GM12872 (cell line): ENCODE results near the gene FAM89A.

Experiments used
- TF ChIP-seq, protein P1 (sequence below): IDR thresholded peaks from 3 replicates; pipeline ENCODE4 v1.5.1; 2011; ENCODE audit warnings: low read depth, mild to moderate bottlenecking, low read length, moderate library complexity; ENCODE audit not compliant: insufficient read depth

The FAM89A gene

DNA sequence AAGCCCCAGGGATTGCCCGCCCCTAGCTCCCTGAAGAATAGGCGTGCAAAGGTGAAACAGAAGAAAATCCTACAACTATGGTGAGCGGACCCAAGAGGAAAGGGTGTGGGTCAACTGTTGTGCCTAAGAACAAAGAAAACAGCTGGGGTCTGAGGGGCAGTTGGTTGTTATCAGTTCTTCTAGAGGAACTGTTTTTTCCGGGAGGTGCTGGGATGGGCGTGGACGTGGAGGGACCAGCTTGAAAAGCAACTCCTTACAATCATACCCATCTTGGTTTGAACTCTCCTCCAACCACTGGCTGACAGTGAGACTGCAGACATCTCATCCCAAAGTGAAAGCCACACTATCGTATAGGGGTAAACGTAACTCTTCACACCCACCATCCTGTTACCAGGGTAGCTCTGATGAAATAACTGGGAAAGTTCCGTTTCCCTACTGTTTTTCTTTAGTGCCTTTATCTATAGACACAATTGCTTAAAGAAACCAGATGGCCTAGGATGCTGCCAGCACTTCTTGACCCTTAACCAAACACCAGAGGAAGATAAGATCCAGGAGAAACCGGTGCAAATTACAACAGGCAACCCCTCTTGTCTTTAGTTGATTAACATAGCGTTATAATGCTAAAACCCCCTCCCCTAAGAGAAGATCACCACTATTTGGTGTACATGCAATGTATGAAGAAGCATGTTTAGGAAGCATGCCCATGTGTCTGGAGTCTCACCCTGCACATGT lies 25.6 kb upstream of the FAM89A start:
- TF ChIP-seq, protein P1, sequence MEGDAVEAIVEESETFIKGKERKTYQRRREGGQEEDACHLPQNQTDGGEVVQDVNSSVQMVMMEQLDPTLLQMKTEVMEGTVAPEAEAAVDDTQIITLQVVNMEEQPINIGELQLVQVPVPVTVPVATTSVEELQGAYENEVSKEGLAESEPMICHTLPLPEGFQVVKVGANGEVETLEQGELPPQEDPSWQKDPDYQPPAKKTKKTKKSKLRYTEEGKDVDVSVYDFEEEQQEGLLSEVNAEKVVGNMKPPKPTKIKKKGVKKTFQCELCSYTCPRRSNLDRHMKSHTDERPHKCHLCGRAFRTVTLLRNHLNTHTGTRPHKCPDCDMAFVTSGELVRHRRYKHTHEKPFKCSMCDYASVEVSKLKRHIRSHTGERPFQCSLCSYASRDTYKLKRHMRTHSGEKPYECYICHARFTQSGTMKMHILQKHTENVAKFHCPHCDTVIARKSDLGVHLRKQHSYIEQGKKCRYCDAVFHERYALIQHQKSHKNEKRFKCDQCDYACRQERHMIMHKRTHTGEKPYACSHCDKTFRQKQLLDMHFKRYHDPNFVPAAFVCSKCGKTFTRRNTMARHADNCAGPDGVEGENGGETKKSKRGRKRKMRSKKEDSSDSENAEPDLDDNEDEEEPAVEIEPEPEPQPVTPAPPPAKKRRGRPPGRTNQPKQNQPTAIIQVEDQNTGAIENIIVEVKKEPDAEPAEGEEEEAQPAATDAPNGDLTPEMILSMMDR: no peak

DNA sequence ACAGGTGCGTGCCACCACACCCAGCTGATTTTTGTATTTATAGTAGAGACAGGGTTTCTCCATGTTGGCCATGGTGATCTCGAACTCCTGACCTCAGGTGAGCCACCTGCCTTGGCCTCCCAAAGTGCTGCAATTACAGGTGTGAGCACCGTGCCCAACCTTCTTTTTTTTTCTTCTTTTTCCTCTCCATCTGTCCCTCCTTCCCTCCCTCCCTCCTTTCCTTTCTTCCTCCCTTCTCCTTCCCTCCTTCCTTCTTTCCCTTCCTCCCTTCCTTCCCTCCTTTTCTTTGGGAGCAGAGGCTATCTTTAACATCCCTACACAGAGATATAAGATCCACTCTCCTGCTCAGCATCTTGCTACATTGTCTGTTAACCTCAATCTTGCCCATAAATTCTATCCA lies 24.4 kb upstream of the FAM89A start:
- TF ChIP-seq, protein P1: no peak

DNA sequence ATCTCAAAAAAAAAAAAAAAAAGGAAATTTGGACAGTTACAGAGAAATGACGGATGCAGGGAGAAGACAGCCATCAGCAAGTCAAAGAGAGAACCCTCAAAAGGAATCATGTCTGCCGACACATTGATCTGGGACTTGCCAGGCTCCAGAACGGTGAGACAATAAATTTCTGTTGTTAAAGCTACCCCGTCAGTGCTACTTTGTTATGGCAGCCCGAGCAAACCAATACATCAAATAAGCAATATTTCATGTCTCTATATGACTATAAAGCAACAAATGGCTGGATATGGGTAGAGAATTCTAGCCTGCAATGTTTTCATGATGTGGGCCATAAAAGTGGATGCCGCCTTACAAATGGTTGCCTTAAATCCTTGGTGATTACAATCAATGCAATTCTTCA lies 23.3 kb upstream of the FAM89A start:
- TF ChIP-seq, protein P1: no peak

DNA sequence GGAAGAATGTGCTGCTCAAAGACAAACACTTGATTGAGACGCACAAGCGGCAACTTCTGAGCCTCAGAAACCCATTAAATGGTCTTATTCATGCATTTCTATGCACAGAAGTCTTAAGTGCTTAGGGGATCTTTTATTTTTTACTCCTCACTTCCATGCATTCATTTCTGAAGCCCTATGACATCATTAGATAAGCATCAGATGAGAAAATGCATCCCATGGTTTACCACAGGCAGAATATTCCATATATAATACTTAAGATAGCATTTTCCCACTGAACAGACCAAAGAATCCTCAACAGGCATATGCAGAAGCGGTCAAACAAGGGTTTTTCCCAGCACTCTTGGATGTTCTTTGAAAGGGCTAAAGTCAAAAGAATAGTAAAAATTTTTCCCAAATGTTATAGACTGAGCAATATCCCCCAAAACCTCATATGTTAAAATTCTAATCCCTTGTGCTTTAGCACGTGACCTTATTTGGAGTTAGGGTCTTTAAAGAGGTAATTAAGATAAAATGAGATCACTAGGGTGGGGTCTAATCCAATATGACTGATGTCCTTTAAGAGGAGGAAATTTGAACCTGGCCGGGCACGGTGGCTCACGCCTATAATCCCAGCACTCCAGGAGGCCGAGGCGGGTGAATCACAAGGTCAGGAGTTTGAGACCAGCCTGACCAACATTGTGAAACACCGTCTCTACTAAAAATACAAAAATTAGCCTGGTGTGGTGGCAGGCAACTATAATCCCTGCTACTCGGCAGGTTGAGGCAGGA lies 22.6 kb upstream of the FAM89A start:
- TF ChIP-seq, protein P1: no peak

DNA sequence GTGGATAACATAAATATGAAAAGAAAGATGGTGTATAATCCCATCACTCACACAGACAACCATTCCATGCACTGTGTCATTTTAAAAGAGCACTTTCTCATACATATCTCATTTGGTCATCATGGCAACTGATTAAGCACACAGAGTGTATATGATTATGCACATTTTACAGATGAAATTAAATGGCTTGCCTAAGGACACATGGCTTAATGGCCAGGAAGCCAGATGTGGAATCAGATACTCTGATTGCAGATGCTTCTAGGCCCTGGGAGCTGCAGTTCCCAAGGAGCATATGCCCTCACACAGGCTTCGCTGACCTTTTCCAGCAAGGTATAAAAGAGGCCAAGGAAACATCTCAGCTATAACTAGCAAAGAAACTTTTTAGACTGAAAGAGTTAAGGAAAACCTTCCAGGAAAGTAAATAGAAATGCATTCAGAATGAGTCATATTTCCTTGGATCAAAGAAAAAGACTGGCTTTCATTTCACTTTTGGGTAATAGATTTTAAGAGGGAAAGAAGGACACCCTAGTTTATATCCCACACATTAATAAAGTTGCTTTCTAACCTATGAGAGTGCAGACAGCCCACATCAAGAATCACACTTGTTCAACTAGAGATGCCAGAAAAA lies 19.6 kb upstream of the FAM89A start:
- TF ChIP-seq, protein P1: no peak

DNA sequence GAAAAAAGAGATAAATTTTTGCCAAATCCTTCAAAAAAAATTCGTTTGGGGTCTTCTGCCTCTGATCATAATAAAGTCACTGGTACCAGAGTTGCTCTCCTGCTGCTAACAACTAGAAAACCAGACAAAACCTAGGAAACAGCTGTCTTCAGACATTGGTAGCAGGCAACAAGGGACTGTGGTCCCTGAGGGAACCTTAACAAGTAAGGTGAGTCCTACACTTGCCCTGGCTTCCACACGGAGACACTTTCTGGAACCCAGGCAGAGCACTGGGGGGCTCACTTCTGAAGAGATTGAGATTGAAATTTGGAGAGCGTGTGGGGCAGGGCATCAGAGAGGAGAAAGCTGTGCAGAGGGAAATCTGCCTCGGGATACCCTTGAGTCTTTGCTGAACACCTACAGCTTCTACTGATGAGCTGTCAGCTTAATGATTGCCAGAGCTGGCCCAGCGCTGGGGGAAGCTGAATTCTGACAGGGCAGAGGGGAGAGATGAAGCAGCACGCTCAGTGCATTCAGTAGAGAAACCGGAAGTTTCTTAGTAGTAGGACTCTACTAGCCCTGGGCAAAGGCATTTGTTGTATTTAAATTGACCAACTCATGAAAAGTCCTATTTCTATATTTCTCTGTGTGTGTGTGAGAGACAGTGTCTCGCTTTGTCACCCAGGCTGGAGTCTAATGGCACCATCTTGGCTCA lies 18.5 kb upstream of the FAM89A start:
- TF ChIP-seq, protein P1: no peak

DNA sequence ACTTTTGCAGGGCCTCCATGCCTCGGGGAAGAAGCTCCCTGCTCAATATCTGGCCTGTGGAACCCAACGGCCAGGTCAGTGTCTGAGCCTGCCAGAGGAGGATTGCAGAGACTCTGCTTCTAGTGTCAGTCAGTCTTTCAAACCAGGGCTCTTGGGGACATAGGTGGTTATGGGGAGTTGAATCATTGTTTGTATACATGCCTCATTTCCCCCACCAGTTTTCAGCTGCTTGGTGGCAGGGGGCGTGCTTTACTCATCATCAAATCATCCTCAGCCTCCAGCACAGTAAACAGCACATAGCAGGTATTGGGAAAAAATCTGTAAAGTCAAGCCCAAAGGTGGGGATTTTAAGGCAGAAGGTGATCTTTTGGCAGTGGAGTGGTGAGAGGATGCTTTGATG lies 17.4 kb upstream of the FAM89A start:
- TF ChIP-seq, protein P1: no peak
